Activated CD4-positive, CD25-positive, alpha-beta regulatory T cell treated with anti-CD3 and anti-CD28 coated beads, Interleukin-2, amount 50 U/mL, for 24 hours (primary cell): ENCODE data around the gene FAM184A.

Source experiments
- ATAC-seq, 2 donors: fragments of 150-1000 bp; cut with Tn5 transposase; one replicate each; pipeline ENCODE4 v1.10.0; 2021; ENCODE audit warnings: mild to moderate bottlenecking in 1 of 2, moderate library complexity in 1 of 2

Gene FAM184A

GRCh38 chr6:119096721-119097565, 18.5 kb upstream of the FAM184A start:
- ATAC-seq, result no peak

GRCh38 chr6:119090256-119090655, 11.8 kb upstream of the FAM184A start:
- ATAC-seq, result no peak

GRCh38 chr6:119084784-119085183, 6.3 kb upstream of the FAM184A start:
- ATAC-seq, result no peak

DNA sequence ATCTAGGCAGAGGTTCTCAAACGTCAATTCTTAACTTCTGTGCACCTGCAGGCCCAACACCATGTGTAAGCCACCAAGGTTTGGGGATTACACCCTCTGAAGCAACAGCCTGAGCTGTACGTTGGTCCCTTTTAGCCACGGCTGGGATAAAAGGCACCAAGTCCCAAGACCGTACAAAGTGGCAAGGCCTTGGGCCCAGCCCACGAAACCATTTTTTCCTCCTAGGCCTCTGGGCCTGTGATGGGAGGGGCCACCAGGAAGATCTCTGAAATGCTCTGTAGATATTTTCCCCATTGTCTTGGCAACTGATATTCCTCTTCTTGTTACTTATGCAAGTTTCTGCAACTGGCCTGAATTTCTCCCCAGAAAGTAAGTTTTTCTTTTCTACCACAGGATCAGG, 4.5 kb upstream of the FAM184A start:
- ATAC-seq, result no peak

- ATAC-seq, result no peak
Observed at GRCh38 chr6:119079283-119079809, 882 bp upstream of the FAM184A start.

GRCh38 chr6:119077643-119078375, 655 bp downstream of the FAM184A start:
- ATAC-seq, result peak; percentile 15 to 25

DNA sequence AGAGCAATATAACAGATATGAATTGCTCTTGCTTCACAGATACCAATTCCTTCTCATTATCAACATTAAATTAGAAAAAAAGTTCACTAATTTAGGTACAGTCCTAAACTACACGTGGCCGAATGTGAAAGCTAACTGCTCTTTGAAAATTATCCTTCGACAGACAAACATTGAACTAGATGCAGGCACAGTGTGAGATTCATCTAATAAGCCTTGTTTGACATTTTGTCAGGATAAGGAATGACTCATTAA, 1.1 kb downstream of the FAM184A start:
- ATAC-seq, result peak in 1 of 2 donors; percentile 2

DNA sequence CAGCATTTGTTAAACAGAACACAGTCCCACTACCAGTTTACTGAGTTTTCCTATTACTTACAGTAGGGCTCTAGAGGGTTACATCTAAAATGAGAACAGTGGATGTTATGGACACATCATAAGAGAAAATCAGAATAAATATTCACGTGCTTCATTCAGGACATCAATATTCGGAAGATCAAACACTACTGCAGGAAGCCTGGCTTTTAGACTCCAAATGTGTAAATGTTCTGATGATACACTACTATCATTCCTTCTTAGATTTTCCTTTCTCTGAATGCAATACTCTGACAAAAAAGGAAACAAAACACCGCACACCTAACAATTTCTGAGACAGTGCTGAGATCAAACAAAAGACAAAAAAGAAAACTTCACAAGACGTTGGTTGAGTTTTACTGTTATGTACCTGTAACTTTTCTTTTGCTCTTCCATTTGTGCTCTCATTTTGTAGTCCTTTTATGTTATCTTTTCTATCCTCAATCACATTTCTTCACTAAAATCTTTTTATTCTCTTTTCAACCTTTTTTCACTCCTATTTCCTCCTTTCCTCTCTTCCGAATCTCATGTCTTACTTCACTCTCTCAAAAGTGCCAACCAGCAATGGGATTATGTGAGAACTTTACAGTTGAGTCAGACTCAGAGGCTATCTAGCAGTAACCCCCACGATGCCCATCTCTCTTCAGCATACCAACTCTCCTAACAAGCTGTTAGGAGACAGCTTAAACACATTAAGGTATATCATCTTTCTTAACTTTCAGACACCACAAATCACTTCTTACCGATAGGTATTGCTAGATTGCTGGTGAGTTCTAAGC, 1.7 kb downstream of the FAM184A start:
- ATAC-seq, result peak; percentile 1

DNA sequence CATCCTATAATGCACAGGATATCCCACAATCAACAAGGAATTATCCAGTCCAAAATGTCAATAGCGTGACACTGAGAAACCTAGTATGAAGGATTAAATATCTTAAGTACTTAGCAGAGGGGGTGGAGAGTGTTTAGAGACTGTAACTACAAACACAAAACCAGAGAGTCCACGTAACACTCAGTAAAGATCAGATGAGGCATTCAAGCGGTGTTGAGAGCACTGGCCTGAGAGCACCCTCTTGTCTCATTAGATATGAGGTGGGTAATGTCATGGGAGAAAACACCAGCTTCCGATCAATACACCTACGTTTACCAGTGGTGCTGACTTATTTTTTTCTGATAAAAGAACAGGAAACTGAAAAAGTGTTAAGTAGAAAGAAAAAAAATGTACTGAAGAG, 2.3 kb downstream of the FAM184A start:
- ATAC-seq, result peak; percentile 39 to 59

DNA sequence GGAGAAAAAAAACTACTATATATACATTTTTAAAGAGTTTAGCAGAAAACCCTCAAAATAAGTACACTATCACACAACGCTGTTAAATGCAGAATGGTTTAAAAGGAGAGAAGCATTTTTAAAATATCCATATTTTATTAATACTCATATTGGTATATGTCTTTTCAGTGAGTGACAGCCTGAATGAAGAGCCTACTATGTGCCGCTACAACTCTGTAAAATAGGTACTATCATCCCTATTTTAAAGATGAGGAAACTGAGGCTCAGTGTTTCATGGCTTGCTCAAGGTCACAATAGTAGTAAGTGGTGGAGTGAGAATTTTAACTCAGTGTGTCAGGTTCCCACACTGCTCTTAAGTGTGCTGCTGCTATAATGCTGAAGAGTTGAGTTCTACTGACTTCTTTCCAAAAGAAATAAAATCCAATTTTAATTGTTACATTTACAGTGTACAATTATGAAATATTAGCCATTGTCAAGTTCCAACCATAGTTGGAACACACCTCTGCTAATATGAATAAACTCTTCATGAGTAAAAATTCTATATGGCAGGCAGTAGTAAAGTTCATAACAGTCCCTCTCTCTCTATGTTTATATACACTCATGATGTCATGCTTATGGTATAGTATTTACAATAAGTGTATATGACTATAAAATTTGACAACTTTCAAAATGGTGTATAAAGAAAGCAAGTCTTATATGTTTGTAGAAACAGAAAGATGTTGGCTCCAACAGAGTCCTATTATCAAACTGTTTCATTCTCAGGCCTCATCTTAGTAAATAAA, 3.1 kb downstream of the FAM184A start:
- ATAC-seq, result no peak

GRCh38 chr6:119073307-119074051, 5.0 kb downstream of the FAM184A start:
- ATAC-seq, result no peak

- no peak for ATAC-seq
Observed at GRCh38 chr6:119071576-119071975, 6.9 kb downstream of the FAM184A start.

DNA sequence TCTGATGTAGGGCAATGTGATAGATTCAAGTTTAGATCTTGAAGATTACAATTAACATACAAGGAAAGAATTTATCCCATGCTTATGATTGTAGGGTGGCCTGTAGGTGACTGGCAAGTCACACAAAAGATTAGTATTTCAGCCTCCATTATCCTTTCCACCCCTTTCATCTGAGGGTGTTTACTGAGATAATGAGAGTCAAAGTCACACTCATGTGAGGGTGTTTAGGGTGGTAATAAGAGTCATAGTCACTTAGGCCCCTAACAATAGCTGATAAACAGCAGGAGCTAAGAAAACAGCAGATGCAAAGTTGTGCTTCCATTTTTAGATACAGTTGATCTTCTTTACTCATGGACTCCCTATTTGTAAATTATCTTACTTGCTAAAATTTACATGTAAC, 11.4 kb downstream of the FAM184A start:
- no peak for ATAC-seq

- ATAC-seq, result no peak
Observed at GRCh38 chr6:119066517-119066916, 11.9 kb downstream of the FAM184A start.

- ATAC-seq, result no peak
Observed at GRCh38 chr6:119065955-119066354, 12.5 kb downstream of the FAM184A start.

DNA sequence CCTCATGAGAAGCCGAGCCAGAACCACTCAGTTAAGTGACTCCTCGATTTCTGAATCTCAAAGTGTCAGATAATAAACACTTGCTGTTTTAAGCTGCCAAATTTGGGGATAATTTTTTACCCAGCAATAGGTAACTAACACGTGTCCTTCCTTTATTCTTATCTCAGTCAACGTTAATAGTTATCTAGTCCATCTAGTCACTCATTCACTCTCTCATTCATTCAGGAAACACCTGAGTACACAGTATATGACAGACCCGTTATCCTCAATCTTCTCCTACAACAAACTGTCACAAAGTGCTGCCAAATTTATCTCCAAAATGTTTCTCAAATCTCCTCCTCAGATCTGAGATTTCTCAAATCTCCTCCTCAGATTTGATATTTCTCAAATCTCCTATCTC, 13.1 kb downstream of the FAM184A start:
- ATAC-seq, result no peak

- ATAC-seq, result no peak
Observed at GRCh38 chr6:119063491-119063890, 15.0 kb downstream of the FAM184A start.

- no peak for ATAC-seq
Observed at GRCh38 chr6:119061215-119061614, 17.2 kb downstream of the FAM184A start.

DNA sequence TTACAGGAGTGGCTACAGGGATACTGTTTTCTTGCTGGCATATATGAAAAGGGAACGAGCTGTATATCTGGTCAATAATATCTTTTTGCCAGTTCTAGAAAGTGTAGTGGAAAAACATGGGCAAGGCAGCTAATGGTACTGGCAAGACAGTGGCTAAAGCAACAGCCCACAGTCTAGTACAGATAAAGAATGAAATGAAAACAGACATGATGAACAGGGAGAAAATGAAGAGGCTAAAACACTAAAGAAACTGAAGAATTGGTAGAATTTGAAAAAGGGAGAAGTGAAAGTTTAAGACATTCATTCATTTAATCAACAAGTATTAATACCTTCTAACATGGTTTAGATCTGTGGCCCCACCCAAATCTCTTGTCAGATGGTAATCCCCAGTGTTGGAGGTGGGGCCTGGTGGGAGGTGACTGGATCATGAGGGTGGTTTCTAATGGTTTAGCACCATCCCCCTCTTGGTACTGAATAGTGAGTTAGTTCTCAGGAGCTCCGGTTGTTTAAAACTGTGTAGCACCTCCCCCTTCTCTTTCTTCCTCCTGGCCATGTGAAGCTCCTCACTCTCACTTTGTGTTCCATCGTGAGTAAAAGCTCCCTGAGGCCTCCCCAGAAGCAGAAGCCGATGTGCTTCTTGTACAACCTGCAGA, 18.1 kb downstream of the FAM184A start:
- ATAC-seq, result no peak

DNA sequence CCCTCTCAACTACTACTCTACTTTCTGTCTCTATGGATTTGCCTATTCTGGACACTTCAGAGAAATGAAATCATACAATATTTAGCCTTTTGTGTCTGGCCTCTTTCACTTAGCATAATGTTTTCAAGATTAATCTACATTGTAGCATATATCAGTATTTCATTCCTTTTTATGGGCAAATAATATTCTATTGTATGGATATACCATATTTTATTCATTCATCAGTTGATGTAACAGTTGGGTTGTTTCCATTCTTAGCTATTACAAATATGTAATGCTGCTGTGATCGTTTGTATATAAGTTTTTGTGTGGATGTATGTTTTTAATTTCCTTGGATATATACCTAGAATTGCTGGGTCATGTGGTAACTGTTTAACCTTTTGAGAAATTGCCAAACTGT, 23.4 kb downstream of the FAM184A start:
- no peak for ATAC-seq

GRCh38 chr6:119052987-119053386, 25.5 kb downstream of the FAM184A start:
- ATAC-seq, result no peak
